Stimulated activated CD4-positive, alpha-beta T cell treated with anti-CD3 and anti-CD28 coated beads, Interleukin-4, amount 100 ng/mL, for 4 hours (primary cell): ENCODE data around the gene F11R.
A peak's percentile ranks its signal among the peaks of the same experiment; 100 is the strongest.
"Not testable (repeated sequence)": the region's sequence is repeated elsewhere in the genome, so short reads cannot be mapped to it uniquely, and the experiment has no call there.

ENCODE experiments used
- DNase-seq, 2 experiments: peaks; one replicate each; pipeline ENCODE4 v3.0.0-alpha.2; 2020

The F11R gene

DNA sequence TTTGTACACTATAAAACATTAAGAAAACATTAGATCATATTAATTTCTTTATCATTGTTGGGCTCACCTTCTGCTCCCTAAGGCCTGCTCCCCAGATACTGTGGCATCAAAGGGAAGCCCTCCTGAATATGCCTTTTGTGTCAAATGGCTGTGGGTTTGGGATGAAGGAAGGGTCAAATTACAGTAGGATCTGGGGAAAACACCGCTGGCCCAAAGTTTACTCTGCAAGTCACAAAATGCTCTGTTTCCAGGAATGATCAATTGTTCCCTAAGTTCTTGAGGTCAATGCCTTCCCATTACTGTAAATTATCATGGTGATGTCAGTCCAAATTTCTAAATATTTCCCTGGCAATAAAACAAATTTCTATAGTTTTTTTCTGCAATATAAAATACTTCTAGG is 59.5 kb downstream of the F11R start:
- no peak for DNase-seq

DNA sequence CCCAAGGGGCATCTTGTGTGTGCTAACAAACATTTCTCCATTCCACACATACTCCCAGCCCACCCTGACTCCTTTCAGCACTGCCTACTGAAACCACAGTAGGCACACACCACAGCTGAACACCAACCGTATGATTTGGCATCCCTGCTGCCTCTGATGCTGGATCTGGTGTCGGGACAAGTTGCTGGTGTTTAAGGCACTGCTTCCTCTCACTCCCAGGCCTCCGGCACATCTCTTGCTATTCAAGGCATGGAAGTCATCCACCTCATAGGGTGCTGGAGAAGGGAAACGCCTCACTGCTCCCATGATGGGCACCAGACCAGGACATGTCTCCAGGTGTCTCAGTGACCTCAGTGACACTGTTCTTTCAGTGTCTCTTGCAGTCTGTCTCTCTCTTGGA is 64.0 kb downstream of the F11R start:
- no peak for DNase-seq

DNA sequence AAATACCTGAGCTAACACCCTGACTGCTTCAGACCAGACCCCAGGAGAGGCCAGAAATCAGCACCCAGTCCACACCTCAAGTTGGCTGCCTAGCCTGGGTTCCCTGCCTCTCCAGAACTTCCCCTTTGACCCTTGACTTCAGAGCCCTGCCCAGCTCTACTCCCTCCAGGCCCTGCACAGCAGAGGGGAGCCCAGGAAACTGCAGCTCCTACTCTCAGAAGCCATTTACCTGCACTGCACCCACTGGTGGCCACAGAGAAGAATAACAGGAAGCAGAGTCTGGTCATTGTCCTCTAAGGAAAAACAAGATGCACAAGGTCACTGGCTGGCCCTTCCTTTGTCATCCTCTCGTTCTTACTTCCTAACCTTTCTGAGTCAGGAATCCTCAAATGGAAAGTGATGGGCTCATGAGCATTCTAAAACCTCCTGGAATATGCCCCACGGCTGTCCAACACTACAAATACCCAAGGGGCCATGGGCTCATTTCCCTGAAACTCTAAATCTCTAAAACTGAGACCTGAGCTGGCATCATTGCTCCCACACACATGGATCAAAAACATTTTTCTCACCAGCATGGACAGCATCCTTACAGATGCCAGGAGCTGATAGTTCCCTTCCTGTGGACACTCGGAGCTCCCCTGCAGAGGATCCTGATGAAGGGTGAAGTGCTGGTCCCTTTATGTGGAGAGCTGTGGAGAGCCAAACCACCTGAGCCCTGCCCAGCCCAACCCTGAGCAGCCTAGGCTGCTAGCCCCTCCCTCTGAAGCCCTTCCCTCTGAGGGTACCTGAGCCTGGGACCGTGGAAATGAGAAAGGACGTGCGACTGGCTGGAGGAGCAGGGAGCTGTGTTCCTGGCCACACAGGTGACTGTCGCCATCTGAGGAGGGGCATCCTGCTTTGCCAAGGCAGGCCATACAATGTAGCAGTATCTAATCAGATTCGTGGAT is 66.5 kb downstream of the F11R start, which contains the start of gene ITLN2:
TSS of gene ITLN2 (minus strand) at position 652 of the 947 bp plus-strand sequence. CDS start at position 584, 68 bp downstream.
- peak; percentile 16 to 26 for DNase-seq

DNA sequence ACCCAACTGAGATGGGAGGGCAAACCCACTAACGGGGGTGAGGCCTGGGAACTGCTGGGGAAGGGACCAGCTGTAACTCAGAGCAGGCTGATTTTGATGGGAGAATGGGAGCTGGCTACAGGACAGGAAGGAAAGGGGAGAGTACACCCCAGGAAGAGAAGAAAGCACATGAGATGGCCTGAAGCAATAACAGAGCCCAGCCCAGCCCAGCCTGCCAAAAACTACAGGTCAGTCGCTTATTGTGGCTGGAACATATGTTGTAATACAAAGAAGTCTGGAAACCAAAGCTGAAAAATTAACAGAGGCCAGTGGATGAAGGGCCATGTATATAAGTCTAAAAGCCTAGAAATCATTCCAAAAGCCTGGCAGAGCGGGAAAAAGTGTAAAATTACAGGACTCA is 67.9 kb downstream of the F11R start:
- DNase-seq: no peak

DNA sequence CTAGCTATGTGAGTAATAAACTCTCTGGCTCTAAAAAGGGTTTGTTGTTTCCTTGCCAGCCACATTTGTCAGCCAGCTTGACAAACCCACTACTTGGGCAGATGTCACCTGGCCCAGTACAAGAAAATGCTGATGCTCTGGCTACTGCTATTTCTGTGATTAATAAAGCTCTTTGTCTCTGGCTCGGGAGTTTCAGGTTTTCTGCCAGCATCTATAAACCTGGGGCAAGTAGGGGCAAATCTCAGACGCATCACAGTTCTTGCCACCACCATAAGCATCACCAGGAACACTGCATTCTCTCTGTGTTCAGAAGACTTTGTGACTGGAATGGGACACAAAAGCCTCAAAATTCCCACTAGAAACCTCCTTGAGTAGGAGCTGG is 68.8 kb downstream of the F11R start:
- DNase-seq: no peak

DNA sequence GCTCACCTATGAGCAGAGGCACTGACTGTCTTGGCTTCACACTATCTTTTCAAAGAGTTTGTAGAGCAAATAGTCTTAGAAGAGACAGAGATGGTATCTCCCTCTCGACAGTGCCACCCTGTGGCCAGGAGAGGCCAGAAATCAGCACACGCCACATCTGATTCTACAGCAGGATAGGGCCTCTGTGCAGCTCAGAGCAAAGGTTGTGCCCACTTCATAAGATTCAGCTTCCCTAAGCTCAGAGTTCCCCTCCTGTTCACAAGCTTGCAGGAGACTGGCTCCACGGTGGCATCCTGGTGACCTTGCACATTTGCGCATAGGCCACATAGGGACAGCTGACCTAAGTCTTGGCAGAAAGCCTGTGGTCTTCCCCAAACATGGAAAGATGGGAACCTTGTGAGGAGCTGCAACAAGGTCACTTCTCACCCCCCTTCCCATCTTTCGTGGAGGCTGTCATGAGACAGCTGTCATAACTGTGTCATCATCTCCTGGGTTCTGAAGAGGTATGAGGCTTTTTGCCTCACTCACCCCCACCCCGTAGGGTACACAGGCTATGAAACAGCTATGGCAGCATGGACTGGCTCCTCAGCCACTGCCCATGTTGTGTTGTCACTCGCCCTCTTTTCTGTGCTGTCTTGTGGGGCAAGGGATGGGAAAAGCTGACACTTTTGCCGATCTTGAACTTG is 69.4 kb downstream of the F11R start:
- peak; percentile 58 to 64 for DNase-seq

DNA sequence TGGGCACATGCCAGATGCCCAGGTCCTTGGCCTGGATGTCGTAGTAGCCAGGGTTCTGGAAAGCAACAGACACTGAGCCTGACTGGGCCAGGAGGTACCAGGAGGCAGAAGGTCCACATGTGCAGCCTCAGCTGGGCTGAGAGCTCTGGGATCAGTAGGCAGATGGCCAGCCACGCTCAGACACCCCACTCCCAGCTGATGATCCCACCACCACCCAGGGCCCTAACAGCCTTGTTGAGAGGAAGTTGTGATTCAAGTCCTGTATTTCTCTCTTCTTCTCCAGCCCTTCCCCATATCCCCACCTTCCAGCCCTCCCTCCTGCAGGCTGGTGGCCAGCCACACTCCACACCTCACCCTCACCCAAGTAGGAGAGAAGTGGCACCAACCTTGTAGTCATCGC is 70.3 kb downstream of the F11R start:
- no peak for DNase-seq

DNA sequence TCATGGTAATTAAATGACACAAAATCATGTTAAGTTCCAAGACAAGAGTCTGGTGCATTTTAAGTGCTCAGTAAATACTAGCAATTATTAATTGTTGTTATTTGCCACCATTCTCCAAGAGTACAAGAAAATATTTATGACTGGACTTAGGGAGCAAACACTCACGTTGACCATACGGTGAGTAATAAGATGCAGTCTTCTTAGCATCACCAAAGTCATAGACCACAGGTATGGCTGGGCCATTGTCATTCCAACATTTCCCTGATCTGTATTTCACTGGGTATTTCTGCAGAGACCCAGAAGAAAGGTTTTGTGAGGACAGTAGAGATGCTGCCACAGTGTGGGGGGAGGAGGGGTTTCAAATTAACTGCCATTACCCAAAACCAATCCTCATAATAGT is 71.1 kb downstream of the F11R start:
- no peak for DNase-seq

DNA sequence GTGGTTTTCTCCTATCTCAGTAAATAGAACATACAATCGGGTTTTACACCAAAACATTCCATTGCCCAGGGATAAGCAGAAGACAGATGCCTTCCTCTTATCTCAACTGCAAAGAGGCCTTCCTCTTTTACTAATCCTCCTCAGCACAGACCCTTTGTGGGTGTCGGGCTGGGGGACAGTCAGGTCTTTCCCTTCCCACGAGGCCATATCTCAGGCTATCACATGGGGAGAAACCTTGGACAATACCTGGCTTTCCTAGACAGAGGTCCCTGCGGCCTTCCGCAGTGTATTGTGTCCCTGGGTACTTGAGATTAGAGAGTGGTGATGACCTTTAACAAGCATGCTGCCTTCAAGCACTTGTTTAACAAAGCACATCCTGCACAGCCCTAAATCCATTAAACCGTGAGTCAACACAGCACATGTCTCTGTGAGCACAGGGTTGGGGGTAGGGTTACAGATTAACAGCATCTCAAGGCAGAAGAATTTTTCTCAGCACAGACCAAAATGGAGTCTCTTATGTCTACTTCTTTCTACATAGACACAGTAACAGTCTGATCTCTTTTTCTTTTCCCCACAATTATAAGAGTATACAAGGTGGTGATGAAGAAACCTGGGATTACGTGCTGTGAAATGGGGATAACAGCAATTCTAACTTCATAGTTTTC is 71.6 kb downstream of the F11R start:
- not testable (repeated sequence) for DNase-seq

DNA sequence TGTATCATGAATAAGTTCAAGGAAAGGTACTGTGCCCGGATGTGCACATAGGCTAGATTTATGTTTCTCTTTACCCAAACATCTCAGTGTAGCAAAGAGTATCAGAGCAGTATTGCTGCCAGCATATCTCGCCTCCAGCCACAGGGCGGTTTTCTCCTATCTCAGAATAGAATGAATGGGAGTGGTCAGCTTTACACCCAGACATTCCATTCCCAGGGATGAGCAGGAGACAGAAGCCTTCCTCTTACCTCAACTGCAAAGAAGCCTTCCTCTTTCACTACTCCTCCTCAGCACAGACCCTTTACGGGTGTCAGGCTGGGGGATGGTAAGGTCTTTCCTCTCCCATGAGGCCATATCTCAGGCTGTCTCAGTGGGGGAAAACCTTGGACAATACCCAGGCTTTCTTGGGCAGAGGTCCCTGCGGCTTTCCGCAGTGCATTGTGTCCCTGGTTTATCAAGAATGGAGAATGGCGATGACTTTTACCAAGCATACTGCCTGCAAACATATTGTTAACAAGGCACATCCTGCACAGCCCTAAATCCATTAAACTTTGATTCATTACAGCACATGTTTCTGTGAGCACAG is 73.7 kb downstream of the F11R start:
- DNase-seq: not testable (repeated sequence)

DNA sequence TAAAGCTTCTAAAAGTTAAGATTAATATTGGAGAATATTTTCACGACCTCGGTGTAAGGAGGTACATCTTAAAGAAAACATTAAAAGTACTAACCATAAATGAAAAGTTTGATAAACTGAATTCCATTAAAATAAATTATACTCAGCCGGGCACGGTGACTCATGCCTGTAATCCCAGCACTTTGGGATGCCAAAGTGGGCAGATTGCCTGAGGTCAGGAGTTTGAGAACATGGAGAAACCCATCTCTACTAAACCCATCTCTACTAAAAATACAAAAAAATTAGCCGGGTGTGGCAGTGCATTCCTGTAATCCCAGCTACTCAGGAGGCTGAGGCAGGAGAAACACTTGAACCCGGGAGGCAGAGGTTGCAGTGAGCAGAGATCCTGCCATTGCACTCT is 75.1 kb downstream of the F11R start:
- not testable (repeated sequence) for DNase-seq
